Measurements from ENCODE around the gene PSTPIP1. TPM values are rescaled to one million over a fixed set of nuclear protein-coding genes. Genes with fewer than 3 reads are reported as not detected.
A peak's percentile ranks its signal among the peaks of the same experiment; 100 is the strongest.

PSTPIP1 gene
- total and polyA plus RNA-seq, 2 of the 13 experiments (the other 11 are each of a cell fraction or from before 2014, with no cell fraction given), result 4.4 to 8.7 TPM

GRCh38 chr15:76982356-76982755 lies 12.6 kb upstream of the PSTPIP1 start:
- H3K9ac ChIP-seq (ENCODE audit: insufficient read depth, low read depth, low read length), result no peak overlapping the region
- intact Hi-C loops (cut with micrococcal nuclease; ENCODE audit: unreplicated experiment) (no loop called here), in situ Hi-C loops (cut with HindIII; ENCODE audit: extremely low pct_ligation_motif_present, low pct_unique_long_range_greater_than_20kb) (no loop called here)
- POLR2A ChIA-PET, result no interaction called here
- no peak for DNase-seq (ENCODE audit: low spot score)
- H3K27ac ChIP-seq (ENCODE audit: extremely low read length, insufficient read depth, low read length), result no peak overlapping the region
- peaks cover 7% of the 10 kb centered on the region; the same call in 1 of the 2 replicates for H3K4me1 ChIP-seq (ENCODE audit: insufficient read depth, low read length)
- CTCF ChIA-PET (ENCODE audit: low intra/inter-chr PET ratio, low total read pairs), result no interaction called here
- H3K4me3 ChIP-seq (replicated peaks in 1 of 3; ENCODE audit: insufficient read depth in 1 of 3, low read depth in 2 of 3, low read length in 3 of 3), result no peak overlapping the region
- no peak for ATAC-seq
- H3K27me3 ChIP-seq (ENCODE audit: control insufficient read depth in 1 of 2, insufficient read depth in 2 of 2, low read length in 2 of 2), result peaks cover 1 to 16% of the 10 kb centered on the region in 2 experiments; a peak in 3 of 5 replicates
- no peaks in the 10 kb centered on the region for H3K79me2 ChIP-seq (ENCODE audit: insufficient read depth, low read length)
- FAIRE-seq, result no peak
- H4K20me1 ChIP-seq (ENCODE audit: insufficient read depth, low read length), result no peaks in the 10 kb centered on the region
- WGBS (ENCODE audit: low lambda C conversion rate), result 45% methylated on average over 7 of the region's 9 CpGs
- no peaks in the 10 kb centered on the region for H3K9me3 ChIP-seq (ENCODE audit: low read length)
- no peaks in the 10 kb centered on the region for H3K36me3 ChIP-seq (replicated peaks in 1 of 2; ENCODE audit: control insufficient read depth in 1 of 2, insufficient read depth in 2 of 2, low read length in 2 of 2)
- H2AFZ ChIP-seq (ENCODE audit: low read length), result peak overlapping the region; percentile 22
- no TSS peak for BruUV-seq (replicated peaks)
- H3K4me2 ChIP-seq (ENCODE audit: low read depth, low read length), result no peak overlapping the region
- TF ChIP-seq SP5 (CRISPR knock-in tag; IDR thresholded peaks at IDR 0.05; ENCODE audit: borderline replicate concordance, low read depth) (no peak), ZGPAT (CRISPR knock-in tag; IDR thresholded peaks at IDR 0.05) (no peak), HDAC2 (CRISPR knock-in tag; IDR thresholded peaks at IDR 0.05) (no peak), ZBTB46 (CRISPR knock-in tag; IDR thresholded peaks at IDR 0.05; ENCODE audit: borderline replicate concordance) (no peak), ZNF407 (CRISPR knock-in tag; IDR thresholded peaks at IDR 0.05; ENCODE audit: not compliant biosample characterization) (no peak), ZNF781 (CRISPR knock-in tag; IDR thresholded peaks at IDR 0.05; ENCODE audit: borderline replicate concordance, not compliant biosample characterization) (no peak), ZFP90 (CRISPR knock-in tag; IDR thresholded peaks at IDR 0.05; ENCODE audit: borderline replicate concordance) (no peak), CHD2 (IDR thresholded peaks at IDR 0.05; ENCODE audit: low read depth, low read length) (no peak)
- TF ChIP-seq, protein P1, sequence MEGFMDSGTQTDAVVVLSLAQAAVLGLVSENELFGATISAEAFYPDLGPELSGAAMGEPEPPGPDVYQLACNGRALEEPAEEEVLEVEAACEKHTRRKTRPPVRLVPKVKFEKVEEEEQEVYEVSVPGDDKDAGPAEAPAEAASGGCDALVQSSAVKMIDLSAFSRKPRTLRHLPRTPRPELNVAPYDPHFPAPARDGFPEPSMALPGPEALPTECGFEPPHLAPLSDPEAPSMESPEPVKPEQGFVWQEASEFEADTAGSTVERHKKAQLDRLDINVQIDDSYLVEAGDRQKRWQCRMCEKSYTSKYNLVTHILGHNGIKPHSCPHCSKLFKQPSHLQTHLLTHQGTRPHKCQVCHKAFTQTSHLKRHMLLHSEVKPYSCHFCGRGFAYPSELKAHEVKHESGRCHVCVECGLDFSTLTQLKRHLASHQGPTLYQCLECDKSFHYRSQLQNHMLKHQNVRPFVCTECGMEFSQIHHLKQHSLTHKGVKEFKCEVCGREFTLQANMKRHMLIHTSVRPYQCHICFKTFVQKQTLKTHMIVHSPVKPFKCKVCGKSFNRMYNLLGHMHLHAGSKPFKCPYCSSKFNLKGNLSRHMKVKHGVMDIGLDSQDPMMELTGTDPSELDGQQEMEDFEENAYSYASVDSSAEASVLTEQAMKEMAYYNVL (CRISPR knock-in tag; IDR thresholded peaks at IDR 0.05; ENCODE audit: borderline replicate concordance), result no peak
- TF ChIP-seq, protein P2, sequence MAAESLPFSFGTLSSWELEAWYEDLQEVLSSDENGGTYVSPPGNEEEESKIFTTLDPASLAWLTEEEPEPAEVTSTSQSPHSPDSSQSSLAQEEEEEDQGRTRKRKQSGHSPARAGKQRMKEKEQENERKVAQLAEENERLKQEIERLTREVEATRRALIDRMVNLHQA (CRISPR knock-in tag; IDR thresholded peaks at IDR 0.05), result no peak

Measured in HepG2 (cell line).